ENCODE data around the gene HSD17B13.

DNA sequence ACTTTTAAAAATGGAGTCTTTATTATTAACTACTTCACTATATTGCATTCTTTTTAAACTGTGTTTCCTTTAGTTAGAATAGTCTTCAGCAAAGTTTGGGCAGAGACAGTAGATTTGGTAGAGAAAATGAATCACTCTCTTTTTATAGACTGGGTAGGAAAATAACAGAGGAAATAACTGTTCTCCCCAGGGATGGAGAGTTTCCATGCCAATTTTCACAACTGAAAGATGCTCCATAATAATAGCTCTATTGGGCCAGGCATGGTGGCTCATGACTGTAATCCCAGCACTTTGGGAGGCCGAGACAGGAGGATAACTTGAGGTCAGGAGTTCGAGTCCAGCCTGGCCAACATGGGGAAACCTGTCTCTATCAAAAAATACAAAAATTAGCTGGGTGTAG lies 13.1 kb downstream of the HSD17B13 start:
- TF ChIP-seq, protein P1, sequence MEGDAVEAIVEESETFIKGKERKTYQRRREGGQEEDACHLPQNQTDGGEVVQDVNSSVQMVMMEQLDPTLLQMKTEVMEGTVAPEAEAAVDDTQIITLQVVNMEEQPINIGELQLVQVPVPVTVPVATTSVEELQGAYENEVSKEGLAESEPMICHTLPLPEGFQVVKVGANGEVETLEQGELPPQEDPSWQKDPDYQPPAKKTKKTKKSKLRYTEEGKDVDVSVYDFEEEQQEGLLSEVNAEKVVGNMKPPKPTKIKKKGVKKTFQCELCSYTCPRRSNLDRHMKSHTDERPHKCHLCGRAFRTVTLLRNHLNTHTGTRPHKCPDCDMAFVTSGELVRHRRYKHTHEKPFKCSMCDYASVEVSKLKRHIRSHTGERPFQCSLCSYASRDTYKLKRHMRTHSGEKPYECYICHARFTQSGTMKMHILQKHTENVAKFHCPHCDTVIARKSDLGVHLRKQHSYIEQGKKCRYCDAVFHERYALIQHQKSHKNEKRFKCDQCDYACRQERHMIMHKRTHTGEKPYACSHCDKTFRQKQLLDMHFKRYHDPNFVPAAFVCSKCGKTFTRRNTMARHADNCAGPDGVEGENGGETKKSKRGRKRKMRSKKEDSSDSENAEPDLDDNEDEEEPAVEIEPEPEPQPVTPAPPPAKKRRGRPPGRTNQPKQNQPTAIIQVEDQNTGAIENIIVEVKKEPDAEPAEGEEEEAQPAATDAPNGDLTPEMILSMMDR (IDR thresholded peaks at IDR 0.05): no peak
- TF ChIP-seq POLR2A (IDR thresholded peaks at IDR 0.05): no peak
